Lung (tissue), 12 donors: ENCODE data around the gene LSR. TPM values are rescaled to one million over a fixed set of nuclear protein-coding genes. Genes with fewer than 3 reads are reported as not detected.

Experiments
- ATAC-seq: fragments of 200-7000 bp; cut with Tn5 transposase; one replicate; pipeline ENCODE4 v1.9.1; 2020; ENCODE audit warnings: moderate number of reproducible peaks; ENCODE audit not compliant: insufficient read depth, low FRiP score
- DNase-seq, 3 donors: peaks; one replicate each; pipeline ENCODE4 v3.0.0-alpha.2; 2013 to 2017
- H3K27ac ChIP-seq, 2 donors: one replicate each; pipeline ENCODE4 v1.5.1; 2013; ENCODE audit warnings: mild to moderate bottlenecking in 2 of 2, moderate library complexity in 2 of 2, control low read depth in 1 of 2, inconsistent platforms in 1 of 2, low read depth in 1 of 2, low read length in 1 of 2
- H3K27me3 ChIP-seq, 3 donors: one replicate each; pipeline ENCODE4 v1.5.1; 2013; ENCODE audit warnings: low read length in 2 of 3; ENCODE audit not compliant: control insufficient read depth in 3 of 3, insufficient read depth in 3 of 3
- H3K36me3 ChIP-seq, 4 donors: one replicate each; pipeline ENCODE4 v1.5.1; 2013; ENCODE audit warnings: low read length in 4 of 4, mild to moderate bottlenecking in 1 of 4, moderate library complexity in 1 of 4; ENCODE audit not compliant: control insufficient read depth in 4 of 4, insufficient read depth in 4 of 4
- H3K4me1 ChIP-seq, 5 donors: one replicate each; pipeline ENCODE4 v1.5.1; 2013; ENCODE audit warnings: low read length in 5 of 5, mild to moderate bottlenecking in 2 of 5, moderate library complexity in 1 of 5; ENCODE audit not compliant: control insufficient read depth in 5 of 5, insufficient read depth in 5 of 5
- H3K4me3 ChIP-seq: one replicate; pipeline ENCODE4 v1.5.1; 2013; ENCODE audit warnings: mild to moderate bottlenecking, control low read depth, moderate library complexity
- H3K9ac ChIP-seq, 2 donors: one replicate each; pipeline ENCODE4 v1.5.1; 2013; ENCODE audit warnings: low read length in 2 of 2, control low read depth in 1 of 2; ENCODE audit not compliant: insufficient read depth in 1 of 2
- H3K9me3 ChIP-seq, 4 donors: one replicate each; pipeline ENCODE4 v1.5.1; 2013; ENCODE audit warnings: low read length in 3 of 4, mild to moderate bottlenecking in 1 of 4, moderate library complexity in 1 of 4; ENCODE audit not compliant: control insufficient read depth in 4 of 4, insufficient read depth in 3 of 4
- CTCF ChIP-seq: IDR thresholded peaks from 2 replicates; pipeline ENCODE4 v1.5.1; 2012; ENCODE audit warnings: mild to moderate bottlenecking; ENCODE audit errors: control extremely low read depth, extremely low read depth
- WGBS, 2 donors: extraction: QIAGEN DNeasy Blood & Tissue Kit; methylation state at CpG; one replicate each; pipeline ENCODE4 v1.1.7; 2013; 5-methylcytosine and 5-hydroxymethylcytosine counted together
- polyA plus RNA-seq, 2 donors: library from polyadenylated mRNA; stranded (reverse); fragments of 200-250 nt; gene quantifications; one replicate each; pipeline ENCODE4 v1.2.1, GENCODE V29; 2013
- total RNA-seq, 2 donors: library from RNA; depleted of rRNA in 1 of 2; stranded (reverse); fragments of >200 nt in 1 of 2; gene quantifications; one replicate each; pipeline ENCODE4 v1.2.1, GENCODE V29; 2014 to 2021
- donor health status: control.
- donor health status: control.
- donor health status: Bipolar disorder and iron deficiency.
- donor health status: healthy.
- donor health status: DM: yes; HTN: yes; CAD: no.

The LSR gene
- total and polyA plus RNA-seq, 4 donors = 30.8 to 82.0 (median 68.7) TPM

GRCh38 chr19:35291259-35291658, 42.5 kb downstream of the LSR start:
- TF ChIP-seq CTCF = no peak
- H3K4me3 ChIP-seq = no peak overlapping the region
- no peaks in the 10 kb centered on the region for H3K36me3 ChIP-seq
- DNase-seq (no peak), ATAC-seq (no peak)
- H3K27ac ChIP-seq = no peak overlapping the region
- WGBS, 2 donors = 76 to 84% methylated on average over 6 of the region's 6 CpGs
- H3K9me3 ChIP-seq = peaks cover 0 to 2% (median 0%) of the 10 kb centered on the region in 4 donors
- no peak overlapping the region for H3K9ac ChIP-seq
- H3K27me3 ChIP-seq = peaks cover 0 to 2% (median 0%) of the 10 kb centered on the region in 3 donors
- peaks cover 0 to 43% (median 8%) of the 10 kb centered on the region in 5 donors for H3K4me1 ChIP-seq

GRCh38 chr19:35291916-35292315, 43.1 kb downstream of the LSR start, which contains the start of gene MAG:
Gene MAG, plus strand, starts transcription at chr19:35292161. Its CDS starts 3,248 bp downstream, at chr19:35295409.
- no peaks in the 10 kb centered on the region for H3K36me3 ChIP-seq
- no peak within 1 kb of the TSS for H3K4me3 ChIP-seq
- DNase-seq (no peak), ATAC-seq (no peak)
- no peak within 1 kb of the TSS for H3K27ac ChIP-seq
- TF ChIP-seq CTCF = no peak
- 78 to 79% methylated on average over 12 of the region's 12 CpGs for WGBS, 2 donors
- no peak within 1 kb of the TSS for H3K9ac ChIP-seq
- H3K27me3 ChIP-seq = peaks cover 0 to 2% (median 0%) of the 10 kb centered on the region in 3 donors
- H3K9me3 ChIP-seq = peaks cover 0 to 2% (median 0%) of the 10 kb centered on the region in 4 donors
- peaks cover 0 to 43% (median 11%) of the 10 kb centered on the region in 5 donors for H3K4me1 ChIP-seq

- Histone ChIP-seq H3K36me3 (peaks cover 0 to 2% (median 0%) of the 10 kb centered on the region in 4 donors), H3K9ac (no peak overlapping the region), H3K27ac (no peak overlapping the region), H3K4me3 (no peak overlapping the region), H3K9me3 (peaks cover 0 to 8% (median 0%) of the 10 kb centered on the region in 4 donors), H3K27me3 (peaks cover 0 to 2% (median 0%) of the 10 kb centered on the region in 3 donors), H3K4me1 (peaks cover 0 to 37% (median 11%) of the 10 kb centered on the region in 5 donors)
- no peak for TF ChIP-seq CTCF
- ATAC-seq (no peak), DNase-seq (peak in 1 of 3 donors; percentile 54)
- WGBS, 2 donors = 81 to 87% methylated on average over 23 of the region's 23 CpGs
Measured at GRCh38 chr19:35292421-35293362, 43.9 kb downstream of the LSR start.
